GM20431 (cell line): ENCODE data around the gene BASP1.

Experiments
- in situ Hi-C: fragments of 300-500 bp; cut with MseI, MboI; formaldehyde crosslinking; loops from one replicate; pipeline ENCODE4 v1.15.0; 2020; ENCODE audit warnings: low sequenced_read_pairs; ENCODE audit not compliant: unreplicated experiment

The BASP1 gene

DNA sequence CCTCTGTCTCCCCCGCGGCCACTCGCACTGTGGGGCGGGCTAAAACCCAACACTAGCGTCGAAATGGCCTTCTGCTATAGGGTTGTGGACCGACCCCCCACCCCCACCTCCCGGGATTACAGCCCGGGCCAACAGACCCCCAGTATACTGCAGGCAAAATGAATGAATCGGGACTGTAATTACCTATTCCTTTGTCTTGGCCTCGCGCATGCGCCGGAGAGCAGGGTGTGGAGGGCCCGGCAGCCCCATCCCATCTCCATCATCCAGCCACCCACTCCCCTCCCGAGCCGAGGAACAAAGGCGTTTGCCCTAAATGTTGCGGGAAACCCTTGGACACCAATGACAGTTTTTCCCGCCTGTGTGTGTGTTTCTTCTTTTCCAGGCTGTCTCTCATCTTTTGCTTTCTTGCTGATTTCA, 1.6 kb downstream of the BASP1 start:
- in situ Hi-C loops, result loop anchor here (10.0 kb wide), 1 partner anchor 1086 kb away; no protein-coding TSS in a partner anchor

DNA sequence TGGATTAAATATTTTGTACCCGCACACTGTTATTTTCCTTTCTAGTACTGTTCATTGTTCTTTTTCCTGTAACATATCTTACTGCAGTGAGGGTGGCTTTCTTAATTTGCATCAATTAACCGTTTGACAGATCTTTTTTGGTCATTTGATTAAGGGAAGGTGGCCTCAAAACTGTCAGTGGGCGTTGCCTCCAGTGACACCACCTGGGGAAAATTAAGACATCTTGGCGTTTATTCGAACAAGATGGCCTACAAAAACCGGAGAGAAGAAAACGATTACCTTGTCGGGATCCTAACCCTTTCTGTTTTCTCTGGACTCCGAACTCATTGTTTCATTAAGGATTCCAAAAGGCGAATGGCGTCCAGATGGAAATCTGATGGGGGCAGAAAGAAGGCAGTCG, 2.0 kb downstream of the BASP1 start:
- in situ Hi-C loops, result loop anchor here (10.0 kb wide), 1 partner anchor 1085 kb away; no protein-coding TSS in a partner anchor

DNA sequence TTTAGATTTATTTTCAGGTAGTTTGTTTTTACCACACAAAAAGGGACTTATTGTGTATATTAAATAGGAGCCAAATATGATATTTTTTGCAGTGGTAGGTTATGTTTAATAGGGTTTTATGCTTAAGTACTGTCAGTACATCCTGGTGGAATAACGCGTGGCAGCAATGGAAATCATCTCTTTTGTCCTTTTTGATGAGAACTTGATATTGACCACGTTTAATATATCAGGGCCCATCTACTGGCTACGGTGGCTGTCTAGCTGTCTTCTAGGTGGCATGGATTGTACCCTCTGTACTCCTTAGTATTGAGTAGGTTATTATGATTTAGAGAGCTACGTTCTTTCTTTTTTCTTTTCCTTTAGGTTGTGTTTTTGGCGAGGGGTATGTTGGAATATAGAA, 2.6 kb downstream of the BASP1 start:
- in situ Hi-C loops, result loop anchor here (10.0 kb wide), 1 partner anchor 1085 kb away; no protein-coding TSS in a partner anchor

DNA sequence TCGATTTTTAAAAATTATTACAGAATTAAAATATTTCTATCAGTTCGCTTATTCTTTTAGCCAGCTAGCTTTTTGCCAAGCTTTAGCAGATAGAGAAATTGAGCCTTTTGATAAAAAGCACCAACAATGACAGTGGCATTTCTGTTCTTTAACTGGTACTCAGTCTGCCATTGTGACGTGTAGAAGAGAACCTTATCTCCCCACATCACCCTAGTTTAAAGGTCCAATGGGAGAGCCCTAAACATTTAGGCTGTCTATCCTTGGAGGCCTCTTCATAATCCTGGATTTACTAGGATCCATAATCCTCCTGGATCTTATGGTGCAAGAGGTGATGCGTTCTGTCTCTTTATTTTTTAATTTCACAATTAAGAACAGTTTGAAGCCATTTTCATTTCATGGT, 3.0 kb downstream of the BASP1 start:
- in situ Hi-C loops, result no loop called here

DNA sequence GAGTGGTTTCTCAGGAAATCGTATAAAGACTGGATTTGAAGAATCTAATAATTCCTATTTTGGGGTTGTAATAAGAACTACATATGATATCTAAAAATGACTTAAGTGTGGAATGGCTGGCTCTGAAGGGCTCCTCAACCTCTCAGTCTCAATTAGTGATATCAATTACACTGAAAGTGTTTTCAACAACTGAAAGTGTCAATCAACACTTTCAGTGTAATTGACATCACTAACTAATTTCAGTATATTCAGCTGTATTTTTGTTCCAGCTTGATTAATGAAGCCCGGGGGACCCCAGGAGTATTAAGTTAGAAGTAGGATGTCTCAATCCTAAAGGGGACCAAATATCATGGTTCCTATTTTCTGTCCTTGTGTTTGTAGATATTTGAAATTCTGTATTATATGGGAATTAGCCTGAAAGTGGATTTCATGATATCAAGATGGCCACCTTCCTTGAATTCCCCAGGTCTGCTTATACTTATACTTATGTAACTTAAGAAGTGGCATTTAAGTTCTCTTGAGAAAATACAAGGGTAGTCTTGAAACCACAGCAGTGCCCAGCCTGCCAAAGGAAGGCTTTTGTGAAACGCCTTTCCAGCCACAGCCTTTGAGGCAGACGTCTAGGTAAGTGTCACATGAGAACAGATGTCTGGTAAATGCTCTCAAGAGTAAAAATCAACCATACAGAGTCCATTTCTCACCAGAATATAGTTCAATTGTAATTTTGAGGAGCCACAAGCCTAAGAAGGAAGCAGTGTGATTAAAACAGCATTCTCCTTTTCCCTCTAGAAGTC, 4.6 kb downstream of the BASP1 start:
- in situ Hi-C loops, result no loop called here

DNA sequence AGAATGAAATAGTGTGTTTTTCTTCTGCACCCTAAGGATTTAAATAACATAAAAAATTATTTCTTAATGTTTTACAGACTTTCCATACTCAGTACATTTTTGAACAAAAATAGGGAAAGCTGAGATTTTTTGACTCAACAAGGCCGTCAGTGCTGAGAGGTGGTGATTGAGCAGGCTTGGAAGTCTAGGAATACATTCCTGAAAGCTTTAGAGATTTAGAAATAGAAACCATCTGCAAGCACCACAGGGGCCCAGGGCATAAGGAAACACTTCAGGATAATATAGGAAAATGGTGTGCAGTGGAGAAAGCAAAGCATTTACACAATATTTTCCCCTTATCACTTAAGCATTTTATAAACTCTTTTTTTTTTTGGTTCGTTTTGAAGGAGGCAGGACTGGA, 5.2 kb downstream of the BASP1 start:
- in situ Hi-C loops, result no loop called here

DNA sequence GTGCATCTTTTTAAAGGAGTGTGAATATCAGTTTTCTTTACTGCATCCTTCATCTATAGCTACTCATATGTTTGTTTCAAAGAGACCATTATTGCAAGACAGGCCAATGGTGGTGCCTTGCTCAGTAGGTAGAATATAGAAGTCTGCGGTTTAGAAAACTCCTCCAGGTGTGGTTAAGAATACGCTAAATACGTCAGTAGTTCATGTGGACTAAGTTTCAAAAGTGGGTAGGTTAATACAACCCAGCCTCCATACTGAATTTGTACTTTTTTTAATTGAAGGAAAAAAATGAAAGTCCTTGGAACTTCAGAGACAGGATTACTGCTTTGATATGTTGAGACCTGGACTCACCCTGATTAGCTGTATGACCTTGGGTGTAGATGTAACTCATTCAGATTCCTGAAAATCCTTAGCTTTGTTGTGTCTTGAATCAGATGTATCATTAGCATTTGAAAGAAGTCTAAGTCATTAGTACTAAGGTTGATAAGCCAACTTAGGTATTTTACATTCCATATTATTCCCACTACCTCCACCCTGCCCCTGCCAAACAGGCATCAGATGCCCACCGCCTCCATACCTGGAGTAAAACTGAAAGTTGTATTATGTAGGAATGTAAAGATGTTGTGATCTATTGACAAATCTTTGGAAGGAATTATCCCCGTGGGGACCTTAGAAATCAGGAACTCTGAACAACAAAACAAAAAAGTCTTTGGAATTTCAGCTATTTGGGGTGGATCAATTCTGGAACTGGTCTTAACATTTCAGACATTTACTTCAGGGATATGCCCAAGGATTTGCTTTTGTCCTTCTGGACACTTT, 6.1 kb downstream of the BASP1 start:
- in situ Hi-C loops, result no loop called here

DNA sequence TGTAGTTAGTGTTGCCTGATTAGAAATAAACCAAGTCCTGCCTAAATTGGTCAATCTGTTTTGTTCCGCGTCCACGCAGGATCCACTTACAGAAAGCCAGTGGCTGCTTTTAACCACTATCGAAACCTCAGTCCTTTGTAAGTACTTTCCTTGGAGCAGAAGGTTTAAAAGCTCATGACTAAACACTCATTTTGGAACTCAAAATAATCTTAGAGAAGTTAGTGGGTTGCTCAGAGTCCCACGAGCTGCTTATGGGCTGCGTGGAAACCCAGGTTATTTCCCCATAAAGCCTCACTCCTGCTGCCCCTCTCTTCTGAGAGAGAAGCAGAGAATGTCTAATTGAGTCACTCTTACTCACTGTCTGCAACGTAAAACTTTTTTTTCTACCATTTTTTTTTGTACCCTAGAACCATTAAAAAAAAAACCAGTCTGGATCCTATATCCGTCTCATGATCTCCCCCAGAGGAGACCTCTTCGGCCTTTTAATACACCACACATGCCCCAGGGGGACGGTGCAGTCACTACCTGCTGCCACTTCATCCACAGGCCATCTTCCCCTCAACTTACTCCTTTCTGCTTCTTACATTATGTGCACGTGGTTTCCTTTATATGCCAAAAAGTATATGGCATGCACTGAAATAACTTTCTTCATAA, 7.6 kb downstream of the BASP1 start:
- in situ Hi-C loops, result no loop called here

DNA sequence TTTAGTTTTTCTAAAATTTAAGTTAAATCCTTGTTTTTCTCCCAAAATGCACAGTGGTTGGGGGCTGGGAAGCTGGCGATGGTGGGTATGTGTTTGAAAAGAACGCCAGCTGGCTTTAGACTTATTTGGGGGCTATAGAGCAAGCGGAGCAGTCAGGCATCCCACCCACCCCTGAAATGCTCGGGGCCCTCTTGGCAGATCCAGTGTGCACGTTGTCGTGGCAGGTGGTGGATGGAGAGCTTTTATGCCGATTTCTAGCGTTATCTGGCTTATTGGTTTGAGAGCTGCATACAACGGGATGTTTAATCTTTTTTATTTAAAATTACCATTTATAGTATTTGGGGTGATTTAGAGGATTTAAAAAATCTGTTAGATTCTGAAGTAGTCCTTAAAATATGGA, 8.1 kb downstream of the BASP1 start:
- in situ Hi-C loops, result no loop called here

DNA sequence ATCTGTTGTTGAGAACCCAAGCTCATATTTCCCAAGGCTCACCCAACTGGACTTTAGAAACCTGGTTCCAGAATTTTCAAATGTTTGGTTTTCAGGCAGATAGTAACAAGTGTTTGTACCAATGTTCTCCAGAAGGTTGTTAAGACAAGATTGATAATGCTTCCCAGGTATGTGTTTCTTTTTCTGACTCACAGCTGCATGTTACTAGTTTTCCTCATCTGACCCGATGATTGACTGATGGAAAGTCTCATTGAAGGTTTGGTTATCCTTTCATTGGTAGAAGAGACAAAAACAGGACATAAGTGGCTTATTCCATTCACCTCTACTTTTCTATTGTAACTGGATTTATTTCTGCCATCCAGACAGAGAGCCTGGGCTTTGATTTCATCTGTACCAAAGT, 10.4 kb downstream of the BASP1 start:
- in situ Hi-C loops, result no loop called here

DNA sequence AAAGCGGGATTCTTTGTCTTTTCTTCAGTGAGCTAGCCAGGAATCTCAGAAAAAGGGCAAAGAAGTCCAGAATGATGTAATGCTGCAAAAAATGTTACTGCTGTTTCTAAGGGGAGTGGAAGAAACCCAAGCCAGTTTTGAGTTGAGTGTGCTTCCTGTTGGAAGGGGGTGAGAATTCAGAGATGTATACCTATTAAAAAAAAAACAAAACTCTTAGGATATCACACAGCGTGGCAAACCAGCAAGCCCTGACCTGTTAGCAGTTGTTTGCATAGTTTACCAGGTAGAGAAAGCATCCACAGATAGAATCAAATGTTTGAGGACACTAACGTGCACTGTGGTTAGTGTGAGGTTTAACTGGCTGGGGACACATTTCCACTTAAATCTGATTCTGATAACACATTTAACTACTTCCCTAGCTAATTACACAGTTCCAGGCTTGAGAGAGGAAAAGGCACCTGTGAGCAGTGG, 11.4 kb downstream of the BASP1 start:
- in situ Hi-C loops, result no loop called here

DNA sequence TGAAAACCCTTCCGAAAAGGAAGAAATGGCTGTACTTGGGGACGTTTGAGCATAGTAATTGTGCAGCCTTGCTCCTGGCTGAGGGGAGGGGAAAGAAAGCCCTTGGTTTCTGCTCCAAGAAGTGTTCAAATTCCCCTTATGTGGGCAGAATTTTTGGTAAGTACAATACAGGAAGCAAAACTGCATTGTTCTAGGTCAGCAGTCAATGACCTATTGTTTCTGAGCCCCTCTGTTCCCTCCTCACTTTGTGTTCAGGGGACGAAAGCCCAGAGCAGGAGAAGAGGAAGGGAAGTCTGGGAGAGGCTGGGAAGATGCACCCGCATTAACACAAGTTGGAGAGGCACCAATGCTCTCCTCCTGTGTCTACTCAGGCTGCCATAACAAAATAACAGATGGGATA, 11.9 kb downstream of the BASP1 start:
- in situ Hi-C loops, result no loop called here

DNA sequence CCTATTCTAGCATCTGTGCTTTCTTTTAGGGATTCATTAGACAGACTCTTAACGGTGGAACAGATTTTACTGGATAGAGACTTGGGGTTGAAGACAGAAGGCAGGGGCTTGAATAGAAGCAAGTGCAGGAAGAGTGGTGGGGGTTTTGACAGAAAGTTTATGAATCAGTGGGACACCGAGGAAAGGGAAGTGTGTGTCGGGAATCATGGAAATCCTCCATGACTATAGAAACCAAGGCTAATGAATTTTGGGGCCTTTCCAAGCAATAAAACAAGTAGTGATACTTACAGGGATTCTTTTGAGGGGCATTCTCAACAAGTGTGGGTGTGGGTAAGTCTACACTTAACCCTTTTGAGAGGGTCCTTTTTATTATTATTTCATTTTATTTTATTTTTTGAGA, 12.8 kb downstream of the BASP1 start:
- in situ Hi-C loops, result no loop called here

DNA sequence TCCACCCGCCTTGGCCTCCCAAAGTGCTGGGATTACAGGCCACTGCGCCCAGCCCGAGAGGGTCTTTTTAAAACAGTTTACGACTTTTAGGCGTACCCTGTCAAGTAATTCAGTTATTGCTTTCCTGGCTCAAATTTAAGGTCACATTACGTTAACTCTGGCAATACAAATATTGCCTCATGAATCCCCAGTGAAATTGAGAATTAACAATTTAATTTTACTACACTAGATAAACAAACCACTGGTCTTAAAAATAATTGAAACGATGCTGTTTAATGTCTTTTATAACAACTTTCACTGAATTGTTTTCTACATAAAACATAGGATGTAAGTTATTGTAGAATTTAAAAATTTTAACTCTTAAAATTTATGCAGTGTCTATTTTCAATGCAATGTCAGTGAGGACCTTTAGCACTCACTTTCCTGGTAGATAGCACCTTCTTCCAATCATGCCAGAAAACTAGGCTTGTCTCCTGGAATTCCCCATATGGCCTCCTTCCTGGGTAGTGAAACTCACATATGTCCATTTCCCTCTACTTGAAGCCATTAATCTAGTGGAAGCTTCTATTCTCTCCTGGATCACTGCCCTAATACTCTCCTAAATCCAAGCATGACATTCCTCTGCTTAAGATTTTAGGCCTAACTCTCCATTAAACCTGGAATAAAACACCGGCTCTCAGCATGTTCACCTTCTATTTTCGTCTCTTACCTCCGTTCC, 13.5 kb downstream of the BASP1 start:
- in situ Hi-C loops, result no loop called here

DNA sequence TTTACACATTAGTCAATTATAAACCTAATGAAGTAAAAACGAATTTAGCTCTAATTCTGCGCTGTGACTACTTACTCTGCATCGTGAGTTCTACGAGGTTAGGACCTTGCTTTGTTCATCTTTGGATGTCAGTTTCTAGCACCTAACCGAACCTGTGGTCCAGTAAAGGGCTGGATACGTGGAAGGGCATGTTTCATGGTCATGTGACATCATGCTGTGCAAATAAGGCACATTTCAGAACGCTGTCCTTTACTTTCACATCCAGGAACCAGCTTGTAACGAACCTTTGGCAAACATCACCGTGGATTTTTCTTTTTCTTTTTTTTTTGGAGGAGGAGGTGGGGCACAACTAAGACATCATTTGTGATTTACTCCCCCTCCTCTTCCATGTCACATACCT, 15.0 kb downstream of the BASP1 start:
- in situ Hi-C loops, result no loop called here

DNA sequence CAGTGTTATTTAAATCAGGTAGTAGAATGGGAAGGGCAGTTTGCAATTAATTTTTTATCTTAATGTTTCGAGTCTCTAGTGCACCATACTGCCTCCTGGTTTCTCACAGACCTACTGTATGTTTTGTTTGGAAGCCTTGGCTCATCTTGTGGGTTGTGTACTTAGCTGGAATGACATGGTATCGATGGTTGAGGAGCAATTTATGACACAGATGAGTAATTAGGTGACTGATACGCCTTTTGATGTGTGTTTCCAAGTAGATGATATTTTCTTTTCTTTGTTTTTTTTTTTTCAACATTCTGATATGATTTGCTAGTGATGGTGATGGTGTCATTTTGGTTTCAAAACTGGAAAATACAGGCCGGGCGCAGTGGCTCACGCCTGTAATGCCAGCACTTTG, 16.1 kb downstream of the BASP1 start:
- in situ Hi-C loops, result no loop called here

DNA sequence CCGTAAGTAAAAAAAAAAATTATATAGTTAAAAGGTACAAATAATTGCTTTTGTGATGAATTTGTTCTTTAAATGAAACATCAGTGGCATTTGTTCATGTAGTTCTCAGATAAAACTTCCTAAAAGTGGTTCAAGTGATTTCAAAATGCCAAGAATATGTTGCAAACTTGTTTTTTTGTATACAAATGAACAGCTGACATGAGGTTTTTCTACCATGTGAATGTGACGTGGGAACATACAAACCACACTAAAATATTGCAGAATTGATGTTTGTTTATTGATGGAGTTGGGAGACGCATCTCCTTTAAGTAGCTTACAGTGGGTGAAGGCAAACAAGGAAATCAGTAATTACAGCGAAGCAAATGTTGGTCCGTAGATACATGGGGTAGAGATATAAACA, 16.9 kb downstream of the BASP1 start:
- in situ Hi-C loops, result no loop called here

DNA sequence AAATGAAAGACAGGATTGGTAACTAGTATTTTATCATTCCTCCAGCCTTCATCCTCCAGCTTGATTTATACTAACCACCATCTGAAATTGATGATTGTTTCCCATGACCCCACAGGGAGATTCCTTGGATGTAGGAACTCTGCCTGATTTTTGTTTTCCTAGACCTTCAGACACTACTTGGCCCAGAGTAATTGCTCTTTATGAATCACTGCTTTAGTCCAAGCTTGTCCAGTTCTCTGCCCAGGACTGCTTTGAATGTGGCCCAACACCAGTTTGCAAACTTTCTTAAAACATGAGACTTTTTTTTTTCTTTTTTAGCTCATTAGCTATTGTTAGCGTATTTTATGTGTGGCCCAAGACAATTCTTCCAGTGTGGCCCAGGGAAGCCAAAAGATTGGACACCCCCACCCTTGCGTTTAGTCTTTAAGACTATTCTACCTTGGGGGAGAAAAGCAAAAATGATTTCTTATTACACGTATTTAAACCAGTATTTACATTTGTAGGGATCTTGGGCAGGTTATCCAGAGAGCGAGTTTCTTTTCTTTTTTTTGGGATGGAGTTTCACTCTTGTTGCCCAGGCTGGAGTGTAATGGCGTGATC, 18.4 kb downstream of the BASP1 start:
- in situ Hi-C loops, result no loop called here

DNA sequence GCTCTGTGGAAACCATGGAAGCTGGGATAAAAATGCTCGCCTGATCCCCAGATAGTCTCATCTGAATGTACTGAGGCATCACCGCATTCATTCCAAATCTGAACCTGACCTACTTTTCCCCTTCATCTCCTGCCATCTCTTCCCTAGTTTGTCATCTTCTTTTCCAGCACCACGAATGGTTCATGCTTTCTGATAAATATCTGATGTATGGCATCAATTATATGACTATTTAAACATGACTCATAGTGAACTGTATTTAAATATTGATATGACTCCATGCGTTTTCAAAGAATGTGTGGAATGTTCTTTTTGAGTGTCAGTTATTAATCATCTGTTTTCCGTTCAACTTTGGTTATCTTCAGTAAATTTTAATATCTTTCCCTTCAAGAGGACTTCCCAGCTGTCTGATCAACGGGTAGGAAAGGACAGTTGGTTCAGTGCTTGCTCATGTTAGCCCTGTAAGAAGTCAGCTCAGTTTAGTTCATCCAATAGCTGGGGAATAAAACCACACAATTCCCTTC, 21.1 kb downstream of the BASP1 start:
- in situ Hi-C loops, result no loop called here
